GM12874 (cell line): Measurements from ENCODE around the gene LHX1.

Source experiments
- CTCF ChIP-seq: IDR thresholded peaks from 2 replicates; pipeline ENCODE4 v1.5.1; 2011; ENCODE audit warnings: low read depth, mild to moderate bottlenecking, control low read depth, low read length, moderate library complexity; ENCODE audit not compliant: insufficient read depth

LHX1 gene

DNA sequence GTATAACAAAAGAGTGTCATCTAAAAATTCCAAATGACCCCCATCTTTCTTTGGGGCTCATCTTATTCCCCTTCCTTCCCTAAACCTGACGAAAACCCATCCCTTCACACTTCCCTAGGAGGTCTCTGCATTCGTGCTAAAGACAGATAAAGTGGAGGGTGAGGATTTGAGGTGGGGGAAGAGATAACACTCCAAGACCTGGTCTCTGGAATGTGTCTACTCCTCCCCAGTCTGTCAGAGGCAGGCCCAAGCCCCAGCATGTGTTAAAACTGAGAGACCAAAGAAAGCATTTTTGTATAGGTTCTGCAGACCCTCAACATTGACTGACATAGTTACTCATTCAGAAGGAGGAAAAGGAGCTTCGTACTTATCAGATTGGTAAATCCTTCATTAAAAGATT is 11.0 kb upstream of the LHX1 start:
- TF ChIP-seq CTCF: no peak

- TF ChIP-seq CTCF: no peak
These were observed 10.6 kb upstream of the LHX1 start for GRCh38 chr17:36926701-36927100.

DNA sequence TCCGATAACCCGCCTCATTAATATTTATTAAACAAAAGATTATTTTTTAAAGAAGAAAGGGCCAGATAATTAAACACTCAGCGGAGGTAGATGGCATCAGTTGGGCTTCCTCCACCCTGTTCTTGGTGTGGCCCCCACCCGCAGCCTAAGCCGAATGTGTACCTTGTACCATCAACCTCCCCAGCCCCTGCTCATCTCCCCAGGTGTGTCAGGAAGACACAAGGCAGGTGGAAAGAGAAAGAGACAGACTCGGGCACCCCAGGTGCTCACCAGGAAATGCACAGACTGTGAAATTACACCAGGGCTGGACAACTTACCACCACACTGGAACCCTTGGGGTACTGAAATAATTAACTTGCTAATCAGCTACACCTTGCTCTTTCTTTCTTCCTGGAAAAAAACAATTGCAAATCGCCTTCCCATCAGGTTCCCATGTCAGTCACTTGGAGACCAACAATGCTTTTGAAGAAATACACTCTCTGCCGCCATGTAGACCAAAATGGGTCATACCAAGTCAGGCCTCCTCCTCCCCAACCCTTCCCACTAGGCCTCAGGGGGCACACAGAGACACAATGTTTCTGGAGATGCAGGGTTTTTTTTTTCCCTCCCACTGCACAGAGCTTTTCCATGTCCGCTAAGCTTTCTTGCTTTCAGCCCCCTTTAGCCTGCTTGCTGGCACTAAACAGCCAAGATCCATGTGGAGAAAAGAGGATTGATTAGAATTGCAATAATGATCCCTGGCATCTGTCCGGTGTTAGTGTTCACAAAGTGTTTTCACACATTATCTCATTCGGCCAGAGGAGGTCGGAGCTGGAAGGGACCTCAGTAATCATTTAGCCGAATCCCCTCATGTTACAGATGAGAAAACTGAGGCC is 8.6 kb upstream of the LHX1 start:
- TF ChIP-seq CTCF: no peak

DNA sequence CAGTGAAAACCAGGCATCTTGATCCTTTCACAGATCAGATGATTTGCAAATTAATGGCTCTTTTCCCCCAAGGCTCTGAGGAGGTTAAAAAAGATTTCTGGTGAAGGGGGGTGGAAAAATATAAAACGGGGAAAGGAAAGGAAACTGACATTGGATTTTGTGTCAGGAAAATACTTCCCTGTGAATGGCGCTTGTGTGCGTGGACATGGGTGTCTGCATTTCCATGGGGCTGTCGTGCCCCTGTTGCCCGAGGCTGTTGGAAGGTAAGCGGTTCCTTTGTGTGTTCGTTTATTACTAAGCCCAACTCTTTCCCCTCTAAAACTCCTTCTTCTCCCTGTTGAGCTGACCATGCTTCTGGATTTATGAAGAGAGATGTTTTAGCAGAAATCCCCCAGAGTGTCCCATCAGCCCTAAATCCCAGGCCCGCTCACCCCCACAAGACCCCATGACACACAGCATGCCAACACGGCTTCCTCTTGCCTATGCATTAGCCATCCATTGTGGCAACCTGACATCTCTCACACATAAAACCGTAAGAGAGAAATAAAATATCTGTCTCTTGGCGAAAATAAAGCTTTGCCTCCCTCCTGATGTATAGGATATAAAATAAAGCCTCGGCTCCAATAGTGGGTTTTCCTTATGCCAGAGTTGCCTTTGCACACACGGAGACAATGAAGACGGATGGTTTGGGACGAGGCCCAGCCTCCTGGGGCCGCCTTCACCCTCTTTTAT is 7.3 kb upstream of the LHX1 start:
- TF ChIP-seq CTCF: no peak

DNA sequence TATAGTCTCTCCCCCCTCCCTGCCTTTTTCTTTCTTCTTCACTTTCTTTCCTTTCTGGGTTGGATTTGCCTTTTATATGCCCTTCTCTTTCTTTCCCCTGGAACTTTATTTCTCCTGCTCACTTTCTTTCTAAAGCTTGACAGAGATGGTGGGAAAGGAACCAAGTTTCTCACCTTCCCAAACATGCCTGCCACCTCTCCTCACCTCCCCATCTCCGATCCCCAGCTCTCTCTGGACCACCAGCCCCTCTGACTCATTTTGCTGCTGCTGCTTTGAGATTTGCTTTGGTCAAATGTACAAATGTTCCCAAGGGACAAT is 6.7 kb upstream of the LHX1 start:
- TF ChIP-seq CTCF: no peak

GRCh38 chr17:36931096-36931696 is 6.1 kb upstream of the LHX1 start:
- TF ChIP-seq CTCF: no peak

DNA sequence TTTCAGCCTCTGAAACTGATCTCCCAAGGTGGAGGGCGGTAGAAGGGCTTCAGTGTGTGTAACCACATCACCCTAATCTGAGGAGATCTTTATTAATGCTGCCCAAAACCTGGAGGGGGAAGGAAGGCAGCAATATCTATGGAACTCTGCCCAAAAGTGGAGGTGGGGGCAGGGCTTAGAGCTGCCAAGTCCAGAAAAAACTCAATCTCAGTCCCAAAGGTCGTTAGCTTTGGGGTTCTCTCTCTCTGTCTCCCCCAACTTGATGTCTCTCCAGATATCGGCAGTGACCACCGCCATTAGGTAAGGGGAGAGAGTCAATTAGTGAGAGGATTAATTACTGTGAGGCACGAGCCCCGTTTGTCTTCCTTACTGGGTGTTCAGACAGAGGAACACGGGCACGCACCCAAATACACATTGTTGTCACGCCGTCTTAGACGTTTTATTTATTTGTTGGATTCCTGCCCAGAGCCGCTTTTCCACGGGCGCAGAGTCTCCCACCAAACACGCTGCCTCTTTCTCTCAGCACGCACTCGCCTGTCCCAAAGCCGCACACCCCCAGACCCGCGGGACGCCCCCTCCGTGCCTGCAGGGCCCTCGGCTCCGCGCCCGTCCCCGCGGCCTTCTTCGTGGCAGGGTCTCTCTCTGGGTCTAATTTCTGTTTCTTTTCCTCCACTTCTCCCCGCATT is 5.4 kb upstream of the LHX1 start:
- no peak for TF ChIP-seq CTCF
